B cell (primary cell): ENCODE data around the gene LRCH1. TPM values are rescaled to one million over a fixed set of nuclear protein-coding genes. Genes with fewer than 3 reads are reported as not detected.

Experiments
- ATAC-seq: fragments of 200-7000 bp; cut with Tn5 transposase; one replicate; pipeline ENCODE4 v1.10.0; 2021; ENCODE audit warnings: low read depth, mild to moderate bottlenecking, moderate number of reproducible peaks, moderate library complexity
- CTCF ChIA-PET: fragments of 350-600 bp; sonication (Branson Sonifier 250); formaldehyde crosslinking; loops from one replicate; lab custom pipeline; 2021; ENCODE audit warnings: antibody characterized with exemption, inconsistent platforms; lab: Charles Lee
- POLR2A ChIA-PET: fragments of 350-600 bp; sonication (Branson Sonifier 250); formaldehyde crosslinking; loops from one replicate; lab custom pipeline; 2021; ENCODE audit warnings: antibody characterized with exemption; lab: Charles Lee
- DNase-seq: peaks from one replicate; pipeline ENCODE4 v3.0.0; 2013
- H2AFZ ChIP-seq: 2 replicates; pipeline ENCODE4 v1.6.1; 2012; ENCODE audit warnings: mild to moderate bottlenecking, low read depth, low read length; ENCODE audit not compliant: insufficient read depth, poor library complexity, severe bottlenecking
- H3K27ac ChIP-seq, 2 donors: 1 replicate in 1 of 2; 2 replicates in 1 of 2; pipeline ENCODE4 v1.5.1; 2012 to 2013; ENCODE audit warnings: low read length in 2 of 2, mild to moderate bottlenecking in 2 of 2, moderate library complexity in 1 of 2
- H3K27me3 ChIP-seq, 4 experiments: fragments of 200-600 bp in 1 of 4; sonication (generic) in 1 of 4; replicated peaks in 1 of 4; 1 replicate in 2 of 4; 2 replicates in 2 of 4; pipeline versions ENCODE4 v1.6.1 to v1.7.0; 2013 to 2016; ENCODE audit warnings: low read length in 3 of 4, mild to moderate bottlenecking in 2 of 4, mixed read lengths in 1 of 4, moderate library complexity in 1 of 4; ENCODE audit not compliant: insufficient read depth in 4 of 4, control insufficient read depth in 3 of 4; ENCODE audit errors: control extremely low read depth in 1 of 4
- H3K36me3 ChIP-seq, 2 experiments: replicated peaks in 1 of 2; 1 replicate in 1 of 2; 2 replicates in 1 of 2; pipeline versions ENCODE4 v1.6.1 to v1.7.1; 2013; ENCODE audit warnings: low read length in 1 of 2; ENCODE audit not compliant: insufficient read depth in 2 of 2, control insufficient read depth in 1 of 2; ENCODE audit errors: control extremely low read depth in 1 of 2, extremely low read depth in 1 of 2
- H3K4me1 ChIP-seq, 2 donors: fragments of 200-600 bp in 1 of 2; sonication (generic) in 1 of 2; 1 replicate in 1 of 2; 2 replicates in 1 of 2; pipeline versions ENCODE4 v1.5.1 to v1.6.1; 2013 to 2017; ENCODE audit warnings: low read length in 2 of 2; ENCODE audit not compliant: control insufficient read depth in 2 of 2, insufficient read depth in 2 of 2
- H3K4me2 ChIP-seq: replicated peaks from 2 replicates; pipeline ENCODE3; 2012; ENCODE audit warnings: mild to moderate bottlenecking, low read depth, low read length; ENCODE audit not compliant: poor library complexity, severe bottlenecking
- H3K4me3 ChIP-seq, 5 experiments: fragments of 200-600 bp in 1 of 5; sonication (generic) in 1 of 5; 1 replicate in 3 of 5; 2 replicates in 2 of 5; pipeline versions ENCODE4 v1.5.1 to v1.7.0; 2011 to 2016; ENCODE audit warnings: low read length in 4 of 5, mild to moderate bottlenecking in 4 of 5, low read depth in 2 of 5, control low read depth in 1 of 5, moderate library complexity in 1 of 5; ENCODE audit not compliant: insufficient read depth in 1 of 5; ENCODE audit errors: control extremely low read depth in 1 of 5, extremely low read depth in 1 of 5
- H3K79me2 ChIP-seq: fragments of 200-600 bp; sonication (generic); one replicate; pipeline ENCODE4 v1.6.0; 2016; ENCODE audit warnings: low read length; ENCODE audit not compliant: control insufficient read depth, insufficient read depth
- H3K9ac ChIP-seq: fragments of 200-600 bp; sonication (generic); 2 replicates; pipeline ENCODE4 v1.6.1; 2017; ENCODE audit warnings: mild to moderate bottlenecking, low read length, moderate library complexity
- H3K9me3 ChIP-seq, 3 donors: one replicate each; pipeline versions ENCODE4 v1.6.1 to v1.7.1; 2013; ENCODE audit warnings: low read length in 2 of 3; ENCODE audit not compliant: control insufficient read depth in 2 of 3, insufficient read depth in 1 of 3; ENCODE audit errors: control extremely low read depth in 1 of 3
- H4K20me1 ChIP-seq: 2 replicates; pipeline ENCODE4 v1.6.0; 2012; ENCODE audit warnings: mild to moderate bottlenecking, low read length; ENCODE audit not compliant: insufficient read depth, control insufficient read depth, poor library complexity, severe bottlenecking
- H3K27ac Mint-ChIP-seq: one replicate; pipeline ENCODE4 v1.8.0; 2021; ENCODE audit warnings: mixed read lengths
- H3K27me3 Mint-ChIP-seq: one replicate; pipeline ENCODE4 v1.8.0; 2021; ENCODE audit warnings: mixed read lengths
- H3K4me1 Mint-ChIP-seq: one replicate; pipeline ENCODE4 v1.8.0; 2021; ENCODE audit warnings: mixed read lengths
- H3K4me3 Mint-ChIP-seq: one replicate; pipeline ENCODE4 v1.8.0; 2021; ENCODE audit warnings: mixed read lengths
- H3K9me3 Mint-ChIP-seq: one replicate; pipeline ENCODE4 v1.8.0; 2022; ENCODE audit warnings: mixed read lengths; ENCODE audit not compliant: insufficient read depth
- CTCF ChIP-seq: fragments of 200-600 bp; IDR thresholded peaks from one replicate; pipeline ENCODE4 v1.8.0; 2022; ENCODE audit warnings: antibody characterized with exemption, mild to moderate bottlenecking
- EZH2 ChIP-seq: IDR thresholded peaks from 2 replicates; pipeline ENCODE4 v1.6.1; 2012; ENCODE audit warnings: borderline replicate concordance, low read depth, mild to moderate bottlenecking, moderate library complexity, low read length; ENCODE audit not compliant: insufficient read depth, poor library complexity, severe bottlenecking
- WGBS: methylation state at CpG from one replicate; pipeline ENCODE4 v1.1.5; 2013; ENCODE audit warnings: missing lambda C conversion rate; ENCODE audit not compliant: insufficient coverage; 5-methylcytosine and 5-hydroxymethylcytosine counted together
- intact Hi-C: fragments of 100-400 bp; cut with micrococcal nuclease; formaldehyde crosslinking; loops from one replicate; pipeline ENCODE4 v1.10.0; 2022
- polyA plus RNA-seq: library from polyadenylated mRNA; depleted of rRNA; stranded (reverse); fragments of >200 nt; gene quantifications from 2 replicates; pipeline ENCODE4 v1.2.3, GENCODE V29; 2012
- total RNA-seq, 2 donors: library from RNA; stranded (reverse); fragments of 120-200 nt in 1 of 2; gene quantifications; 1 replicate in 1 of 2; 2 replicates in 1 of 2; pipeline versions ENCODE4 v1.2.3 to v1.2.4, GENCODE V29; 2013 to 2022

Gene LRCH1
- total and polyA plus RNA-seq, 2 donors (not counting 1 experiment from before 2014, with no cell fraction given), result 13.0 to 50.3 TPM

GRCh38 chr13:46685006-46685730 is 132.2 kb downstream of the LRCH1 start:
- Histone ChIP-seq H3K4me3 (no peak overlapping the region), H3K4me1 (peaks cover 3 to 7% of the 10 kb centered on the region in 2 donors), H3K79me2 (peaks cover 44% of the 10 kb centered on the region), H3K27ac (no peak overlapping the region), H3K27me3 (no peaks in the 10 kb centered on the region), H4K20me1 (peaks cover 3% of the 10 kb centered on the region), H3K9ac (no peak overlapping the region), H3K9me3 (no peaks in the 10 kb centered on the region), H2AFZ (no peak overlapping the region), H3K36me3 (peaks cover 11 to 17% of the 10 kb centered on the region in 2 experiments), H3K4me2 (no peak overlapping the region)
- H3K4me3 Mint-ChIP-seq, result no peak overlapping the region
- POLR2A ChIA-PET, result no interaction called here
- WGBS, result 81% methylated on average over 6 of the region's 10 CpGs
- no peaks in the 10 kb centered on the region for H3K9me3 Mint-ChIP-seq
- TF ChIP-seq EZH2 (no peak), CTCF (no peak)
- intact Hi-C loops, result no loop called here
- no peak for DNase-seq
- no peak overlapping the region for H3K27ac Mint-ChIP-seq
- H3K4me1 Mint-ChIP-seq, result peaks cover 21% of the 10 kb centered on the region
- CTCF ChIA-PET, result interaction anchor here (0.7 to 10.6 kb wide), 3 partner anchors 36 to 194 kb away, joined by 3 to 120 read pairs (median 4); partner anchors contain the start of gene LRCH1
- H3K27me3 Mint-ChIP-seq, result no peaks in the 10 kb centered on the region
- ATAC-seq, result no peak

GRCh38 chr13:46686171-46686570 is 133.2 kb downstream of the LRCH1 start:
- no peak overlapping the region for H3K27ac ChIP-seq
- 92% methylated on average over 4 of the region's 4 CpGs for WGBS
- no peaks in the 10 kb centered on the region for H3K9me3 Mint-ChIP-seq
- H3K9ac ChIP-seq, result no peak overlapping the region
- ChIA-PET POLR2A (no interaction called here), CTCF (interaction anchor here (10.6 kb wide), 1 partner anchor 134 kb away, joined by 120 read pairs; the partner anchor contains the start of gene LRCH1)
- no peak overlapping the region for H3K4me2 ChIP-seq
- intact Hi-C loops, result no loop called here
- H3K27me3 Mint-ChIP-seq, result no peaks in the 10 kb centered on the region
- peaks cover 0 to 2% of the 10 kb centered on the region in 2 donors for H3K4me1 ChIP-seq
- TF ChIP-seq EZH2, result no peak
- TF ChIP-seq CTCF, result no peak
- H3K79me2 ChIP-seq, result peaks cover 34% of the 10 kb centered on the region
- peaks cover 21% of the 10 kb centered on the region for H3K4me1 Mint-ChIP-seq
- no peaks in the 10 kb centered on the region for H3K27me3 ChIP-seq
- no peaks in the 10 kb centered on the region for H3K9me3 ChIP-seq
- ATAC-seq (no peak), DNase-seq (no peak)
- no peak overlapping the region for H3K4me3 ChIP-seq
- peaks cover 8 to 17% of the 10 kb centered on the region in 2 experiments for H3K36me3 ChIP-seq
- no peak overlapping the region for H3K4me3 Mint-ChIP-seq
- no peak overlapping the region for H3K27ac Mint-ChIP-seq
- no peak overlapping the region for H2AFZ ChIP-seq
- no peaks in the 10 kb centered on the region for H4K20me1 ChIP-seq
